ENCODE measurements around the gene PTGES. TPM values are rescaled to one million over a fixed set of nuclear protein-coding genes. Genes with fewer than 3 reads are reported as not detected.

Gene PTGES
- total RNA-seq, 1 donor from 2014 or later = 2.9 TPM

DNA sequence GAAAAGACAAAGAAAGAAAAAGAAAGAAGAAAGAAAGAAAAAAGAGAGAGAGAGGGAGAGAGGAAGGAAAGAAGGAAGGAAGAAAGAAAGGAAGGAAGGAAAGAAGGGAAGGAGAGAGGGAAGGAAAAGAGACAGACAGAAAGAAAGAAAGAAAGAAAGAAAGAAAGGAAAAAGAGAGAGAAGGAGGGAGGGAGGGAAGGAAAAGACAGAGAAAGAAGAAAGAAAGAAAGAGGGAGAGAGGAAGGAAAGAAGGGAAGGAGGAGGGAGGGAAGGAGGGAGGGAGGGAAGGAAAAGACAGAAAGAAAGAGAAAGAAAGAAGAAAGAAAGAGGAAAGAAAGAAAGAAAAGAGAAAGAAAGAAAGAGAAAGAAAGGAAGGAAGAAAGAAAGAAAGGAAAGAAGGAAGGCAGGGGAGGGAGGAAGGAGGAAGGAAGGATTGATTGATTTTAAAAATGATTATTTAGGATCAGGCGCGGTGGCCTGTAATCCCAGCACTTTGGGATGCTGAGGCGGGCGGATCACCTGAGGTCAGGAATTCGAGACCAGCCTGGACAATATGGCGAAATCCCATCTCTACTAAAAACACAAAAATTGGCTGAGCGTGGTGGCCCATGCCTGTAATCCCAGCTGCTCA, 26.8 kb upstream of the PTGES start:
- no peak overlapping the region for H3K9ac ChIP-seq
- Mint-ChIP-seq H3K4me1 (peaks cover 9% of the 10 kb centered on the region), H3K9me3 (no peaks in the 10 kb centered on the region), H3K4me3 (no peak overlapping the region), H3K36me3 (no peaks in the 10 kb centered on the region), H3K27me3 (ENCODE audit: insufficient read depth, low read depth) (peaks cover 9% of the 10 kb centered on the region), H3K27ac (no peak overlapping the region)
- no peaks in the 10 kb centered on the region for H3K9me3 ChIP-seq (ENCODE audit: low read depth)
- no peaks in the 10 kb centered on the region for H3K36me3 ChIP-seq
- H3K79me2 ChIP-seq (ENCODE audit: low read depth) = no peaks in the 10 kb centered on the region
- peaks cover 9% of the 10 kb centered on the region for H3K4me1 ChIP-seq
- no peak for DNase-seq (ENCODE audit: low spot score)
- H3F3A ChIP-seq (ENCODE audit: low read depth) = no peaks in the 10 kb centered on the region
- no peak overlapping the region for H3K4me3 ChIP-seq
- H3K27ac ChIP-seq = no peak overlapping the region
- no peak overlapping the region for H2AFZ ChIP-seq (replicated peaks)
- H3K27me3 ChIP-seq = no peaks in the 10 kb centered on the region
- H4K20me1 ChIP-seq (ENCODE audit: low read depth) = no peaks in the 10 kb centered on the region
- TF ChIP-seq EZH2phosphoT487 (IDR thresholded peaks at IDR 0.05) (no peak), EZH2 (IDR thresholded peaks at IDR 0.05) (no peak)
- TF ChIP-seq, protein P1, sequence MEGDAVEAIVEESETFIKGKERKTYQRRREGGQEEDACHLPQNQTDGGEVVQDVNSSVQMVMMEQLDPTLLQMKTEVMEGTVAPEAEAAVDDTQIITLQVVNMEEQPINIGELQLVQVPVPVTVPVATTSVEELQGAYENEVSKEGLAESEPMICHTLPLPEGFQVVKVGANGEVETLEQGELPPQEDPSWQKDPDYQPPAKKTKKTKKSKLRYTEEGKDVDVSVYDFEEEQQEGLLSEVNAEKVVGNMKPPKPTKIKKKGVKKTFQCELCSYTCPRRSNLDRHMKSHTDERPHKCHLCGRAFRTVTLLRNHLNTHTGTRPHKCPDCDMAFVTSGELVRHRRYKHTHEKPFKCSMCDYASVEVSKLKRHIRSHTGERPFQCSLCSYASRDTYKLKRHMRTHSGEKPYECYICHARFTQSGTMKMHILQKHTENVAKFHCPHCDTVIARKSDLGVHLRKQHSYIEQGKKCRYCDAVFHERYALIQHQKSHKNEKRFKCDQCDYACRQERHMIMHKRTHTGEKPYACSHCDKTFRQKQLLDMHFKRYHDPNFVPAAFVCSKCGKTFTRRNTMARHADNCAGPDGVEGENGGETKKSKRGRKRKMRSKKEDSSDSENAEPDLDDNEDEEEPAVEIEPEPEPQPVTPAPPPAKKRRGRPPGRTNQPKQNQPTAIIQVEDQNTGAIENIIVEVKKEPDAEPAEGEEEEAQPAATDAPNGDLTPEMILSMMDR (IDR thresholded peaks at IDR 0.05) = no peak
- H3K4me2 ChIP-seq = no peak overlapping the region

DNA sequence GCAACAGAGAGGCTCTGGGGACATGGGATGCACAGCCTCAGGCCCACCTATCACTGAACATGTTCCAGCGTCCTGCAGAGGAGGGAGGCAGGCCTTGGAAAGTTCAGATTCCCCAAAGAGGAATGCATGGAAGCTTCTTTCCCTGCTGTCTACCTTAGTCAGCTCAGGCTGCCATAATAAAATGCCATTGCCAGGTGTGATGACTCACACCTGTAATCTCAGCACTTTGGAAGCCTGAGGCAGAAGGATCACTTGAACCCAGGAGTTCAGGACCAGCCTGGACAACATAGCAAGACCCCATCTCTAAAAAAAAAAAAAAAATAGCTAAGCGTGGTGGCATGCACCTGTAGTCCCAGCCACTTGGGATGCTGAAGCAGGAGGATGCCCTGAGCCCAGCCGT, 25.6 kb upstream of the PTGES start:
- peaks cover 10% of the 10 kb centered on the region for H3K27me3 Mint-ChIP-seq (ENCODE audit: insufficient read depth, low read depth)
- no peak for TF ChIP-seq EZH2phosphoT487 (IDR thresholded peaks at IDR 0.05)
- TF ChIP-seq, protein P1 (IDR thresholded peaks at IDR 0.05) = no peak
- TF ChIP-seq EZH2 (IDR thresholded peaks at IDR 0.05) = no peak

DNA sequence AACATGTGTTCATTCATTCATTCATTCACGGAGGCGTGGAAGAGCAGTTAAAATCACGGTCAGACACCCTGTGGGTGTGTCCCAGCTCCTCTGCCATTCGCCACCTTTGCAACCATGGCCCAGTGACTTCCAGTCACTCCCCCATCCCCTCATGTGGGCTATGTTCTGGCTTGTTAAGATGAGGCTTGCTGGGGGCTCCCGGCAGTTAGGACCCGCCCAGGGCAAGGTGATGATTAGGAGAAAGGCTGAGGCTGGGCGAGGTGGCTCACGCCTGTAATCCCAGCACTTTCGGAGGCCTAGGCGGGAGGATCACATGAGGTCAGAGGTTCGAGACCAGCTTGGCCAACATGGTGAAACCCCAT, 24.9 kb upstream of the PTGES start:
- H3K27ac Mint-ChIP-seq = no peak overlapping the region
- no peaks in the 10 kb centered on the region for H3K79me2 ChIP-seq (ENCODE audit: low read depth)
- DNase-seq (ENCODE audit: low spot score) = no peak
- no peaks in the 10 kb centered on the region for H3K27me3 ChIP-seq
- no peak for TF ChIP-seq EZH2phosphoT487 (IDR thresholded peaks at IDR 0.05)
- no peak for TF ChIP-seq EZH2 (IDR thresholded peaks at IDR 0.05)
- TF ChIP-seq, protein P1 (IDR thresholded peaks at IDR 0.05) = no peak
- no peak overlapping the region for H3K4me3 ChIP-seq
- no peaks in the 10 kb centered on the region for H3F3A ChIP-seq (ENCODE audit: low read depth)
- no peak overlapping the region for H3K9ac ChIP-seq
- H3K9me3 ChIP-seq (ENCODE audit: low read depth) = no peaks in the 10 kb centered on the region
- H3K27me3 Mint-ChIP-seq (ENCODE audit: insufficient read depth, low read depth) = peaks cover 10% of the 10 kb centered on the region
- no peak overlapping the region for H2AFZ ChIP-seq (replicated peaks)
- no peaks in the 10 kb centered on the region for H3K36me3 ChIP-seq
- no peak overlapping the region for H3K4me3 Mint-ChIP-seq
- no peaks in the 10 kb centered on the region for H3K36me3 Mint-ChIP-seq
- no peak overlapping the region for H3K27ac ChIP-seq
- no peaks in the 10 kb centered on the region for H4K20me1 ChIP-seq (ENCODE audit: low read depth)
- H3K4me1 ChIP-seq = peaks cover 9% of the 10 kb centered on the region
- no peak overlapping the region for H3K4me2 ChIP-seq
- H3K9me3 Mint-ChIP-seq = no peaks in the 10 kb centered on the region
- peaks cover 7% of the 10 kb centered on the region for H3K4me1 Mint-ChIP-seq

More for the DNA sequence above, 25.6 kb upstream of the PTGES start:
- Histone ChIP-seq H3K4me3 (no peak overlapping the region), H3K27ac (no peak overlapping the region), H3K9ac (no peak overlapping the region), H3K27me3 (no peaks in the 10 kb centered on the region), H4K20me1 (ENCODE audit: low read depth) (no peaks in the 10 kb centered on the region), H3K36me3 (no peaks in the 10 kb centered on the region), H2AFZ (replicated peaks) (no peak overlapping the region), H3K9me3 (ENCODE audit: low read depth) (no peaks in the 10 kb centered on the region), H3K4me1 (peaks cover 9% of the 10 kb centered on the region), H3F3A (ENCODE audit: low read depth) (no peaks in the 10 kb centered on the region), H3K79me2 (ENCODE audit: low read depth) (no peaks in the 10 kb centered on the region), H3K4me2 (no peak overlapping the region)
- H3K4me3 Mint-ChIP-seq = no peak overlapping the region
- H3K4me1 Mint-ChIP-seq = peaks cover 7% of the 10 kb centered on the region
- no peak overlapping the region for H3K27ac Mint-ChIP-seq
- H3K36me3 Mint-ChIP-seq = no peaks in the 10 kb centered on the region
- no peaks in the 10 kb centered on the region for H3K9me3 Mint-ChIP-seq
- no peak for DNase-seq (ENCODE audit: low spot score)
